Neural cell (in vitro differentiated cells): ENCODE data around the gene SLC38A11. TPM values are rescaled to one million over a fixed set of nuclear protein-coding genes. Genes with fewer than 3 reads are reported as not detected.

Experiments
- H2AFZ ChIP-seq: fragments of 200-600, 300-800 bp; sonication (generic), shearing (Covaris generic); 2 replicates; pipeline ENCODE4 v1.6.0; 2014; ENCODE audit warnings: low read depth, mild to moderate bottlenecking, antibody characterized with exemption, low read length, moderate library complexity
- H3F3A ChIP-seq: fragments of 200-600 bp; shearing (Covaris generic); 2 replicates; pipeline ENCODE4 v1.6.1; 2016; ENCODE audit warnings: mild to moderate bottlenecking, moderate library complexity, mixed read lengths, antibody characterized with exemption, low read length; ENCODE audit not compliant: insufficient read depth, poor library complexity, severe bottlenecking
- H3K27ac ChIP-seq: fragments of 200-600, 300-800 bp; sonication (generic), shearing (Covaris generic); 2 replicates; pipeline ENCODE4 v1.5.1; 2014; ENCODE audit warnings: mild to moderate bottlenecking, low read length, moderate library complexity
- H3K27me3 ChIP-seq: fragments of 300-800, 200-600 bp; sonication (generic), shearing (Covaris generic); 2 replicates; pipeline ENCODE4 v1.6.0; 2014; ENCODE audit warnings: mild to moderate bottlenecking, low read depth, low read length, moderate library complexity; ENCODE audit not compliant: insufficient read depth
- H3K36me3 ChIP-seq: fragments of 300-800, 200-600 bp; sonication (generic), shearing (Covaris generic); 2 replicates; pipeline ENCODE4 v1.5.1; 2014; ENCODE audit warnings: mild to moderate bottlenecking, antibody characterized with exemption, low read length, moderate library complexity; ENCODE audit not compliant: insufficient read depth
- H3K4me2 ChIP-seq: fragments of 300-800, 200-600 bp; sonication (generic), shearing (Covaris generic); 2 replicates; pipeline ENCODE4 v1.6.0; 2014; ENCODE audit warnings: mild to moderate bottlenecking, low read length
- H3K4me3 ChIP-seq: fragments of 300-800, 200-600 bp; sonication (generic), shearing (Covaris generic); 2 replicates; pipeline ENCODE4 v1.5.1; 2014; ENCODE audit warnings: mild to moderate bottlenecking, low read length, moderate library complexity
- H3K79me2 ChIP-seq: fragments of 200-600 bp; shearing (Covaris generic); replicated peaks from 2 replicates; pipeline ENCODE4 v1.6.0; 2014; ENCODE audit warnings: mild to moderate bottlenecking, low read length, moderate library complexity; ENCODE audit not compliant: insufficient read depth
- H3K9ac ChIP-seq: fragments of 300-800, 200-600 bp; sonication (generic), shearing (Covaris generic); 2 replicates; pipeline ENCODE4 v1.6.1; 2016; ENCODE audit warnings: mild to moderate bottlenecking, low read length, mixed read lengths
- H3K9me2 ChIP-seq: fragments of 200-600 bp; shearing (Covaris generic); 2 replicates; pipeline ENCODE4 v1.6.1; 2016; ENCODE audit warnings: mild to moderate bottlenecking, low read length, mixed read lengths; ENCODE audit not compliant: insufficient read depth
- H3K9me3 ChIP-seq: fragments of 200-600, 300-800 bp; sonication (generic), shearing (Covaris generic); 2 replicates; pipeline ENCODE4 v1.6.1; 2016; ENCODE audit warnings: mild to moderate bottlenecking, mixed run types, low read length, moderate library complexity, mixed read lengths
- H4K20me1 ChIP-seq: fragments of 200-600 bp; shearing (Covaris generic); 2 replicates; pipeline ENCODE4 v1.6.1; 2016; ENCODE audit warnings: mild to moderate bottlenecking, mixed run types; ENCODE audit not compliant: insufficient read depth
- CTCF ChIP-seq: fragments of 450-650 bp; IDR thresholded peaks from 2 replicates; pipeline ENCODE4 v1.5.1; 2014; ENCODE audit warnings: antibody characterized with exemption, mild to moderate bottlenecking, moderate library complexity; ENCODE audit not compliant: poor library complexity, severe bottlenecking
- EP300 ChIP-seq: fragments of 450-650 bp; conservative IDR thresholded peaks from 2 replicates; pipeline ENCODE4 v1.6.1; 2014; ENCODE audit warnings: antibody characterized with exemption, mild to moderate bottlenecking, moderate library complexity; ENCODE audit not compliant: poor library complexity, severe bottlenecking
- EZH2 ChIP-seq: fragments of 200-600, 300-800 bp; shearing (Covaris generic), sonication (generic); IDR thresholded peaks from 2 replicates; pipeline ENCODE4 v1.6.1; 2014; ENCODE audit warnings: antibody characterized with exemption, low read length, borderline replicate concordance, mild to moderate bottlenecking; ENCODE audit not compliant: insufficient read depth, poor library complexity, severe bottlenecking
- MXI1 ChIP-seq: fragments of 450-650 bp; conservative IDR thresholded peaks from 2 replicates; pipeline ENCODE4 v1.6.1; 2014; ENCODE audit warnings: antibody characterized with exemption, mild to moderate bottlenecking; ENCODE audit not compliant: poor library complexity, severe bottlenecking
- POLR2AphosphoS5 ChIP-seq: IDR thresholded peaks from 2 replicates; pipeline ENCODE4 v1.6.1; 2012
- RAD21 ChIP-seq: fragments of 450-650 bp; conservative IDR thresholded peaks from 2 replicates; pipeline ENCODE4 v1.6.1; 2014; ENCODE audit warnings: antibody characterized with exemption, mild to moderate bottlenecking, moderate library complexity
- SMC3 ChIP-seq: fragments of 450-650 bp; conservative IDR thresholded peaks from 2 replicates; pipeline ENCODE4 v1.6.1; 2014; ENCODE audit warnings: antibody characterized with exemption, mild to moderate bottlenecking, moderate library complexity; ENCODE audit not compliant: poor library complexity
- TAF1 ChIP-seq: IDR thresholded peaks from 2 replicates; pipeline ENCODE4 v1.6.1; 2012; ENCODE audit warnings: low read depth
- polyA plus RNA-seq: library from polyadenylated mRNA; depleted of rRNA; stranded (reverse); fragments of >200 nt; gene quantifications from 2 replicates; pipeline ENCODE4 v1.2.3, GENCODE V29; 2014
- TF ChIP-seq, protein P1 (sequence below): IDR thresholded peaks from 2 replicates; pipeline ENCODE4 v1.6.1; 2012; ENCODE audit warnings: borderline replicate concordance

SLC38A11 gene
- polyA plus RNA-seq, 1 donor from 2014 or later = not detected

DNA sequence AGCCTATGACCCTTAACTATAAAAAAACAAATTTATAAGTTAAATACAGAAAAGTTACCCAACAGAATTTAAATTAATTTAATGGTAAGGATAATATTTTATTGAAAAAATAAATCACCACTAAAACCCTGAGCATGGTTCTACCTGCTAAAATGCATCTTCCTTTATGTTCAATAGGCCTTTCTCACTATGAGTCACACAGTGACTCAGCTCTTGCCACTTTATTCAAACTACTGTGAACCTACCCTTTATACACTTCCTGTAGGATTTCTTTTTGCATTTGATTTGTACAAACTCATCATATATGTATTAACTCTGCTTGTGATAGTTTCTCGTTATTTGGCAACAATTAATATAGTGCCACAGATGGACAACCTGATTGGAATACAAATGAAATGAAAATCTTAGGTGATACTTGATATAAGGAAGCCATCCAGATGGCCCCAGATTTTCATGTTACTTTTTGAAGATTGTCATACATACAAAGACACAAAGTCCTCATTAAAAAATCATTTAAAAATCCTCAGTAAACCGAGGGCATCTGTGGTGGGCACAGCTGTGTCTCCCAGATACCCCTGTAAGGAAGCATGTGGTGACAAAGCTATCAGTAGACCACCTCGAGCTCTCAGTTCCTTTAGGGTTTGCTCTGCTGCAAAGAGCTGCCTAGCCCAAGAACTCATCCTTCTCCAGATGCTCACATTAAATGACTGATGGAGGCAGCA, 58.5 kb downstream of the SLC38A11 start:
- H3K9ac ChIP-seq = no peak overlapping the region
- H3F3A ChIP-seq = no peaks in the 10 kb centered on the region
- no peaks in the 10 kb centered on the region for H3K27me3 ChIP-seq
- H3K4me2 ChIP-seq = no peak overlapping the region
- H3K79me2 ChIP-seq = no peaks in the 10 kb centered on the region
- no peak overlapping the region for H3K27ac ChIP-seq
- H3K9me3 ChIP-seq = no peaks in the 10 kb centered on the region
- H3K36me3 ChIP-seq = no peaks in the 10 kb centered on the region
- H4K20me1 ChIP-seq = no peaks in the 10 kb centered on the region
- no peaks in the 10 kb centered on the region for H3K9me2 ChIP-seq
- H2AFZ ChIP-seq = no peak overlapping the region
- H3K4me3 ChIP-seq = no peak overlapping the region
- TF ChIP-seq EZH2 = no peak
- no peak for TF ChIP-seq POLR2AphosphoS5
- TF ChIP-seq TAF1 = no peak
- no peak for TF ChIP-seq EP300
- TF ChIP-seq MXI1 = no peak
- TF ChIP-seq, protein P1, sequence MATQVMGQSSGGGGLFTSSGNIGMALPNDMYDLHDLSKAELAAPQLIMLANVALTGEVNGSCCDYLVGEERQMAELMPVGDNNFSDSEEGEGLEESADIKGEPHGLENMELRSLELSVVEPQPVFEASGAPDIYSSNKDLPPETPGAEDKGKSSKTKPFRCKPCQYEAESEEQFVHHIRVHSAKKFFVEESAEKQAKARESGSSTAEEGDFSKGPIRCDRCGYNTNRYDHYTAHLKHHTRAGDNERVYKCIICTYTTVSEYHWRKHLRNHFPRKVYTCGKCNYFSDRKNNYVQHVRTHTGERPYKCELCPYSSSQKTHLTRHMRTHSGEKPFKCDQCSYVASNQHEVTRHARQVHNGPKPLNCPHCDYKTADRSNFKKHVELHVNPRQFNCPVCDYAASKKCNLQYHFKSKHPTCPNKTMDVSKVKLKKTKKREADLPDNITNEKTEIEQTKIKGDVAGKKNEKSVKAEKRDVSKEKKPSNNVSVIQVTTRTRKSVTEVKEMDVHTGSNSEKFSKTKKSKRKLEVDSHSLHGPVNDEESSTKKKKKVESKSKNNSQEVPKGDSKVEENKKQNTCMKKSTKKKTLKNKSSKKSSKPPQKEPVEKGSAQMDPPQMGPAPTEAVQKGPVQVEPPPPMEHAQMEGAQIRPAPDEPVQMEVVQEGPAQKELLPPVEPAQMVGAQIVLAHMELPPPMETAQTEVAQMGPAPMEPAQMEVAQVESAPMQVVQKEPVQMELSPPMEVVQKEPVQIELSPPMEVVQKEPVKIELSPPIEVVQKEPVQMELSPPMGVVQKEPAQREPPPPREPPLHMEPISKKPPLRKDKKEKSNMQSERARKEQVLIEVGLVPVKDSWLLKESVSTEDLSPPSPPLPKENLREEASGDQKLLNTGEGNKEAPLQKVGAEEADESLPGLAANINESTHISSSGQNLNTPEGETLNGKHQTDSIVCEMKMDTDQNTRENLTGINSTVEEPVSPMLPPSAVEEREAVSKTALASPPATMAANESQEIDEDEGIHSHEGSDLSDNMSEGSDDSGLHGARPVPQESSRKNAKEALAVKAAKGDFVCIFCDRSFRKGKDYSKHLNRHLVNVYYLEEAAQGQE = no peak
- no peak for TF ChIP-seq SMC3
- TF ChIP-seq CTCF = no peak
- no peak for TF ChIP-seq RAD21

GRCh38 chr2:164896226-164896625, 59.1 kb downstream of the SLC38A11 start:
- Histone ChIP-seq H2AFZ (no peak overlapping the region), H3F3A (no peaks in the 10 kb centered on the region), H4K20me1 (no peaks in the 10 kb centered on the region), H3K4me2 (no peak overlapping the region), H3K9ac (no peak overlapping the region), H3K79me2 (no peaks in the 10 kb centered on the region), H3K9me2 (no peaks in the 10 kb centered on the region), H3K27ac (no peak overlapping the region), H3K36me3 (no peaks in the 10 kb centered on the region), H3K27me3 (no peaks in the 10 kb centered on the region), H3K4me3 (no peak overlapping the region), H3K9me3 (no peaks in the 10 kb centered on the region)
- no peak for TF ChIP-seq SMC3
- no peak for TF ChIP-seq CTCF
- TF ChIP-seq, protein P1 = no peak
- no peak for TF ChIP-seq POLR2AphosphoS5
- no peak for TF ChIP-seq TAF1
